ENCODE results near the gene SLC10A1. TPM values are rescaled to one million over a fixed set of nuclear protein-coding genes. Genes with fewer than 3 reads are reported as not detected.
"Not testable (repeated sequence)": the region's sequence is repeated elsewhere in the genome, so short reads cannot be mapped to it uniquely, and the experiment has no call there.

SLC10A1 gene
- total RNA-seq, 1 donor from 2014 or later: not detected

- TF ChIP-seq, protein P1, sequence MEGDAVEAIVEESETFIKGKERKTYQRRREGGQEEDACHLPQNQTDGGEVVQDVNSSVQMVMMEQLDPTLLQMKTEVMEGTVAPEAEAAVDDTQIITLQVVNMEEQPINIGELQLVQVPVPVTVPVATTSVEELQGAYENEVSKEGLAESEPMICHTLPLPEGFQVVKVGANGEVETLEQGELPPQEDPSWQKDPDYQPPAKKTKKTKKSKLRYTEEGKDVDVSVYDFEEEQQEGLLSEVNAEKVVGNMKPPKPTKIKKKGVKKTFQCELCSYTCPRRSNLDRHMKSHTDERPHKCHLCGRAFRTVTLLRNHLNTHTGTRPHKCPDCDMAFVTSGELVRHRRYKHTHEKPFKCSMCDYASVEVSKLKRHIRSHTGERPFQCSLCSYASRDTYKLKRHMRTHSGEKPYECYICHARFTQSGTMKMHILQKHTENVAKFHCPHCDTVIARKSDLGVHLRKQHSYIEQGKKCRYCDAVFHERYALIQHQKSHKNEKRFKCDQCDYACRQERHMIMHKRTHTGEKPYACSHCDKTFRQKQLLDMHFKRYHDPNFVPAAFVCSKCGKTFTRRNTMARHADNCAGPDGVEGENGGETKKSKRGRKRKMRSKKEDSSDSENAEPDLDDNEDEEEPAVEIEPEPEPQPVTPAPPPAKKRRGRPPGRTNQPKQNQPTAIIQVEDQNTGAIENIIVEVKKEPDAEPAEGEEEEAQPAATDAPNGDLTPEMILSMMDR (IDR thresholded peaks at IDR 0.05; ENCODE audit: insufficient read depth, low read length, poor library complexity, severe bottlenecking): no peak
- H3K27me3 ChIP-seq (ENCODE audit: control insufficient read depth, insufficient read depth, low read length): no peaks in the 10 kb centered on the region
- DNase-seq (ENCODE audit: low read depth): no peak
- H3K36me3 ChIP-seq (ENCODE audit: control insufficient read depth, insufficient read depth, low read length): no peaks in the 10 kb centered on the region
- no peak overlapping the region for H3K4me3 ChIP-seq (ENCODE audit: low read depth, low read length)
Measured at GRCh38 chr14:69749956-69750355, 47.1 kb downstream of the SLC10A1 start.

- no peak for DNase-seq (ENCODE audit: low read depth)
- no peaks in the 10 kb centered on the region for H3K36me3 ChIP-seq (ENCODE audit: control insufficient read depth, insufficient read depth, low read length)
- TF ChIP-seq, protein P1 (IDR thresholded peaks at IDR 0.05; ENCODE audit: insufficient read depth, low read length, poor library complexity, severe bottlenecking): no peak
- H3K4me3 ChIP-seq (ENCODE audit: low read depth, low read length): no peak overlapping the region
- no peaks in the 10 kb centered on the region for H3K27me3 ChIP-seq (ENCODE audit: control insufficient read depth, insufficient read depth, low read length)
Measured at GRCh38 chr14:69741055-69741454, 56.0 kb downstream of the SLC10A1 start.

GRCh38 chr14:69736405-69736804 is 60.6 kb downstream of the SLC10A1 start:
- H3K27me3 ChIP-seq (ENCODE audit: control insufficient read depth, insufficient read depth, low read length); H3K4me3 ChIP-seq (ENCODE audit: low read depth, low read length); H3K36me3 ChIP-seq (ENCODE audit: control insufficient read depth, insufficient read depth, low read length); DNase-seq (ENCODE audit: low read depth): not testable (repeated sequence)

DNA sequence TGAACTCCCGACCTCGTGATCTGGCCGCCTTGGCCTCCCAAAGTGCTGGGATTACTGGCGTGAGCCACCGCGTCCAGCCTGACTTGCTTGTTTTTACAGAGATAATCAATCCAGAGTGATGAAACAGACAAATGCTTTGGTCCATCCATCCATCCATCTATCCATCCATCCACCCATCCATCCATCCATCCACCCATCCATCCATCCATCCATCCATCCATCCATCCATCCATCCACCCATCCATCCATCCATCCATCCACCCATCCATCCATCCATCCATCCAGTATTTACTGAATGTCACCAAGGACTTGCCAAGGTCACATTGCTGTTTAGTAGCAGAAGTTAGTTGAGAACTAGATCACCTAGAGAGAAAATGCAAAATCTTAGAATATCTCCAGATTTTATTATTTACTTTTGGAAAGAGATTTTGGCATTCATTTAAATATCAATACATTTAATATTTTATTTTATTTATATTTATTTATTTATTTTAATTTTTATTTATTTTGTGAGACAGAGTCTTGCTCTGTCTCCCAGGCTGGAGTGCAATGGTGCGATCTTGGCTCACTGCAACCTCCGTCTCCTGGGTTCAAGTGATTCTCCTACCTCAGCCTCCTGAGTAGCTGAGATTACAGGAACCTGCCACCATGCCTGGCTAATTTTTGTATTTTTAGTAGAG is 65.0 kb downstream of the SLC10A1 start:
- not testable (repeated sequence) for H3K36me3 ChIP-seq (ENCODE audit: control insufficient read depth, insufficient read depth, low read length); H3K27me3 ChIP-seq (ENCODE audit: control insufficient read depth, insufficient read depth, low read length); H3K4me3 ChIP-seq (ENCODE audit: low read depth, low read length); DNase-seq (ENCODE audit: low read depth)

GRCh38 chr14:69727860-69728259 is 69.2 kb downstream of the SLC10A1 start:
- H3K36me3 ChIP-seq (ENCODE audit: control insufficient read depth, insufficient read depth, low read length): no peaks in the 10 kb centered on the region
- TF ChIP-seq, protein P1 (IDR thresholded peaks at IDR 0.05; ENCODE audit: insufficient read depth, low read length, poor library complexity, severe bottlenecking): no peak
- DNase-seq (ENCODE audit: low read depth): no peak
- H3K27me3 ChIP-seq (ENCODE audit: control insufficient read depth, insufficient read depth, low read length): no peaks in the 10 kb centered on the region
- H3K4me3 ChIP-seq (ENCODE audit: low read depth, low read length): no peak overlapping the region

DNA sequence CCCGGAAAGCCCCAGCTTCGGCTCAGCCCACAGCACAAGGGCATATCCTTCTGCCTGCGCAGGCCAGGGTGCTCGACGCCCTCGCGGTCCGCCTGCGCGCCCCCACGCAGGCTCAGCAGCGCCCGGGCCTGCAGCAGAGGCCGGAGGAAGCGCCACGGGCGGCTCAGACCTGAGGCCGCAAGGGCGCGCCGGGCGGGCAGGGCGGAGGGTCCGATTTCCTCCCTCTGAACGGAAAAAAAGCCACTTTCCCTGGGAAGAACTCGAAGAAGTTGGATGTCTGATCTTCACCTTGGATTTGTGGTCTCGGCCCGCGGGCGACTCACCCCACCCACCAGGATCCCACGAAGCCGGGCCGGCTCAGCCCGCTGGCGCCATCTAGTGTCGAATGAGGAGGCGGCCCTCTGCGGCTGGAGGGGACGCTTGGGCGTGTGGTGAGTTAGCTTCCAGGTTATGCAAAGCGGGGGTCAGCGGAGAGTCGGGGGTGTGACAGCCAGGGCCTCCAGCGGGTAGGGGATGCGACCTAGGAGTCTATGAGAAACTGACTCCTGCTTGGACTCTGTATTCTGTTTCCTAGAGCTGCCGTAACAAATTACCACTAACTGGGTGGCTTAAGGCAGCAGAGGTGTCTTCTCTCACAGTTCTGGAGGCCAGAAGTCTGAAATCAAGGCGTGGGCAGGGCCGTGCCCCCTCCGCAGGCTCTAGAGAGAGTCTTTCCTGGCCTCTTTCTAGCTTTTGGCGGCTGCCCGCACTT is 70.1 kb downstream of the SLC10A1 start:
- no peak for DNase-seq (ENCODE audit: low read depth)
- TF ChIP-seq, protein P1 (IDR thresholded peaks at IDR 0.05; ENCODE audit: insufficient read depth, low read length, poor library complexity, severe bottlenecking): peak; percentile 97
- H3K27me3 ChIP-seq (ENCODE audit: control insufficient read depth, insufficient read depth, low read length): no peaks in the 10 kb centered on the region
- no peaks in the 10 kb centered on the region for H3K36me3 ChIP-seq (ENCODE audit: control insufficient read depth, insufficient read depth, low read length)
- H3K4me3 ChIP-seq (ENCODE audit: low read depth, low read length): peak overlapping the region; percentile 7

Other genes starting within 250 kb of the SLC10A1 start
- under 0.01 and 0.13 TPM in 2 replicates for gene CCDC177, start 222.4 kb downstream of the SLC10A1 start, total RNA-seq
- gene SUSD6, start 185.6 kb downstream of the SLC10A1 start, total RNA-seq: 49.0 TPM in 2 replicates
- 103 and 130 TPM in 2 replicates for gene SRSF5, start 30.1 kb downstream of the SLC10A1 start, total RNA-seq
- gene SMOC1, start 82.2 kb upstream of the SLC10A1 start, total RNA-seq: 1.4 and 2.7 TPM in 2 replicates

Measured in kidney epithelial cell (primary cell).